Hepatocyte (in vitro differentiated cells): ENCODE data around the gene PRODH. TPM values are rescaled to one million over a fixed set of nuclear protein-coding genes. Genes with fewer than 3 reads are reported as not detected.

Experiments
- DNase-seq: peaks from one replicate; pipeline ENCODE4 v3.0.0-alpha.2; 2016; ENCODE audit warnings: low spot score
- H2AFZ ChIP-seq: fragments of 200-600 bp; sonication (generic); 2 replicates; pipeline ENCODE4 v1.6.0; 2016; ENCODE audit warnings: antibody characterized with exemption, mild to moderate bottlenecking
- H3K27ac ChIP-seq: fragments of 200-600 bp; sonication (generic); 2 replicates; pipeline ENCODE4 v1.5.1; 2016; ENCODE audit warnings: mild to moderate bottlenecking
- H3K27me3 ChIP-seq: fragments of 200-600 bp; sonication (generic); 2 replicates; pipeline ENCODE4 v1.6.1; 2016
- H3K36me3 ChIP-seq: fragments of 200-600 bp; sonication (generic); replicated peaks from 2 replicates; pipeline ENCODE4 v1.5.1; 2016; ENCODE audit warnings: low read depth; ENCODE audit not compliant: insufficient read depth
- H3K4me1 ChIP-seq: fragments of 200-600 bp; sonication (generic); 2 replicates; pipeline ENCODE4 v1.5.1; 2016; ENCODE audit warnings: mild to moderate bottlenecking, moderate library complexity; ENCODE audit not compliant: insufficient read depth
- H3K4me2 ChIP-seq: fragments of 200-600 bp; sonication (generic); 2 replicates; pipeline ENCODE4 v1.6.0; 2016
- H3K4me3 ChIP-seq: fragments of 200-600 bp; sonication (generic); 2 replicates; pipeline ENCODE4 v1.5.1; 2016; ENCODE audit warnings: mild to moderate bottlenecking
- H3K79me2 ChIP-seq: fragments of 200-600 bp; sonication (generic); 2 replicates; pipeline ENCODE4 v1.6.0; 2017; ENCODE audit warnings: mild to moderate bottlenecking
- H3K9me2 ChIP-seq: fragments of 200-600 bp; sonication (generic); replicated peaks from 2 replicates; pipeline ENCODE4 v1.6.0; 2017; ENCODE audit warnings: mild to moderate bottlenecking; ENCODE audit not compliant: insufficient read depth
- H3K9me3 ChIP-seq: fragments of 200-600 bp; sonication (generic); 2 replicates; pipeline ENCODE4 v1.5.1; 2016; ENCODE audit warnings: low read depth, mild to moderate bottlenecking
- H4K20me1 ChIP-seq: fragments of 200-600 bp; sonication (generic); 2 replicates; pipeline ENCODE4 v1.6.0; 2016; ENCODE audit warnings: mild to moderate bottlenecking; ENCODE audit not compliant: insufficient read depth, poor library complexity, severe bottlenecking
- CTCF ChIP-seq: fragments of 200-600 bp; sonication (generic); IDR thresholded peaks from 2 replicates; pipeline ENCODE4 v1.5.1; 2016; ENCODE audit warnings: antibody characterized with exemption, mild to moderate bottlenecking; ENCODE audit not compliant: poor library complexity
- EZH2 ChIP-seq: fragments of 200-600 bp; sonication (generic); IDR thresholded peaks from 2 replicates; pipeline ENCODE4 v1.6.1; 2016; ENCODE audit warnings: antibody characterized with exemption, mild to moderate bottlenecking, borderline replicate concordance
- EZH2phosphoT487 ChIP-seq: fragments of 200-600 bp; sonication (generic); IDR thresholded peaks from one replicate; pipeline ENCODE4 v1.6.1; 2018; ENCODE audit warnings: antibody characterized with exemption, mild to moderate bottlenecking, low read depth, moderate library complexity; ENCODE audit not compliant: unreplicated experiment, severe bottlenecking
- WGBS: methylation state at CpG from one replicate; pipeline ENCODE4 v1.1.6; 2016; ENCODE audit warnings: low lambda C conversion rate; ENCODE audit errors: missing lambda C conversion rate; 5-methylcytosine and 5-hydroxymethylcytosine counted together
- polyA plus RNA-seq: library from polyadenylated mRNA; unstranded; fragments of >200 nt; fragmentation: Nextera tagmentation; extraction: Ambion mirVana; gene quantifications from 2 replicates; pipeline ENCODE4 v1.2.1, GENCODE V29; 2016
- total RNA-seq: library from RNA; depleted of rRNA; stranded (reverse); fragments of >200 nt; gene quantifications from 2 replicates; pipeline ENCODE4 v1.2.3, GENCODE V29; 2014

Gene PRODH
- total and polyA plus RNA-seq, 2 experiments from 2014 or later, result 27.2 to 27.9 TPM

DNA sequence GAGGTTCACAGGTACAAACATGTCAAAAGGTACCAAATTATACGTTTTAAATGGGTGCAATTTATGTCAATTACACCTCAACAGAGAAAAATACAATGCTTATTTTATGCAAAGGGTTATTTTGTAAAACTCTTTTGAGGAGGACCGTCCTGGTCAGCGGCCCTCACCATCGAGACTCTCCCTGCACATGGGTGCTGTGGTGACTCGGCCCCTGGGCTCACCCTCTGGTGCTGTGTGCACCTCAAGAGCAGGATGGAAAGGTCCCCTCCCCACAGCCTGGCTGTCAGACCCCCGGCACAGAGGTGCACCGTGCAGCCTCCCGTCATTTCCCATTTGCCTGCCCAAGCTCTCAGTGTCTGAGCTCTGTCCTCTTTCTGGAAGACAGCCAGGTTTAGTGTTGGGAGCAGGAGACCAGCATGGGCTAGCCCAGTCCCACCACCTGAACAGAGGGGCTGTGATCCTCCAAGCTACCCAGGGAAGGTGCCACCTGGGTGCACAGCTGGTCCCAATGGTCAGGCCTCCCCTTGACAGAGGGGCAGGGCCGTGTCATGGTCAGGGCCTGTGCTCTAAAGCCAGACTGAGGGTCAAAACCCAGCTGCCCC lies 41.8 kb upstream of the PRODH start:
- Histone ChIP-seq H3K27ac (no peak overlapping the region), H3K4me2 (no peak overlapping the region), H3K36me3 (no peaks in the 10 kb centered on the region), H3K9me3 (no peaks in the 10 kb centered on the region), H3K4me1 (no peaks in the 10 kb centered on the region), H3K27me3 (no peaks in the 10 kb centered on the region), H4K20me1 (no peaks in the 10 kb centered on the region), H2AFZ (no peak overlapping the region), H3K4me3 (no peak overlapping the region), H3K9me2 (no peaks in the 10 kb centered on the region), H3K79me2 (no peaks in the 10 kb centered on the region)
- 85% methylated on average over 9 of the region's 9 CpGs for WGBS
- TF ChIP-seq EZH2phosphoT487 (no peak), EZH2 (no peak)
- DNase-seq, result no peak

GRCh38 chr22:18976197-18976751 lies 40.2 kb upstream of the PRODH start:
- no peak overlapping the region for H2AFZ ChIP-seq
- H3K9me3 ChIP-seq, result no peaks in the 10 kb centered on the region
- TF ChIP-seq EZH2, result no peak
- no peak for TF ChIP-seq EZH2phosphoT487
- TF ChIP-seq CTCF, result no peak
- DNase-seq, result no peak
- H3K27me3 ChIP-seq, result no peaks in the 10 kb centered on the region
- no peak overlapping the region for H3K27ac ChIP-seq
- no peaks in the 10 kb centered on the region for H3K79me2 ChIP-seq
- 96% methylated on average over 10 of the region's 10 CpGs for WGBS
- H3K4me2 ChIP-seq, result no peak overlapping the region
- H3K36me3 ChIP-seq, result no peaks in the 10 kb centered on the region
- no peaks in the 10 kb centered on the region for H3K4me1 ChIP-seq
- no peaks in the 10 kb centered on the region for H3K9me2 ChIP-seq
- H3K4me3 ChIP-seq, result no peak overlapping the region
- no peaks in the 10 kb centered on the region for H4K20me1 ChIP-seq

- Histone ChIP-seq H2AFZ (no peak overlapping the region), H4K20me1 (no peaks in the 10 kb centered on the region), H3K9me3 (no peaks in the 10 kb centered on the region), H3K27ac (no peak overlapping the region), H3K9me2 (no peaks in the 10 kb centered on the region), H3K36me3 (no peaks in the 10 kb centered on the region), H3K4me2 (no peak overlapping the region), H3K79me2 (no peaks in the 10 kb centered on the region), H3K4me1 (no peaks in the 10 kb centered on the region), H3K4me3 (no peak overlapping the region), H3K27me3 (no peaks in the 10 kb centered on the region)
- no peak for TF ChIP-seq CTCF
- TF ChIP-seq EZH2phosphoT487, result no peak
- TF ChIP-seq EZH2, result no peak
- 84% methylated on average over 16 of the region's 16 CpGs for WGBS
- no peak for DNase-seq
Measured at GRCh38 chr22:18975434-18976196, 39.5 kb upstream of the PRODH start.
